Rectal smooth muscle tissue (tissue), 1 donor: ENCODE data around the gene KLHL2.
"Not testable (repeated sequence)": the region's sequence is repeated elsewhere in the genome, so short reads cannot be mapped to it uniquely, and the experiment has no call there.

Source experiments
- H3K27ac ChIP-seq: one replicate; pipeline ENCODE4 v1.7.0; 2013; ENCODE audit warnings: low read depth, low read length, inconsistent platforms
- H3K27me3 ChIP-seq: one replicate; pipeline ENCODE4 v1.7.0; 2013; ENCODE audit warnings: low read length; ENCODE audit not compliant: control insufficient read depth, insufficient read depth
- H3K36me3 ChIP-seq: one replicate; pipeline ENCODE4 v1.7.0; 2013; ENCODE audit warnings: low read length; ENCODE audit not compliant: control insufficient read depth, insufficient read depth
- H3K4me1 ChIP-seq: one replicate; pipeline ENCODE4 v1.7.0; 2013; ENCODE audit warnings: low read length; ENCODE audit not compliant: control insufficient read depth, insufficient read depth
- H3K4me3 ChIP-seq: one replicate; pipeline ENCODE4 v1.7.0; 2013; ENCODE audit warnings: low read length
- H3K9ac ChIP-seq: one replicate; pipeline ENCODE4 v1.7.0; 2013; ENCODE audit warnings: low read length

Gene KLHL2

GRCh38 chr4:165221993-165222650 lies 14.8 kb downstream of the KLHL2 start:
- H3K4me3 ChIP-seq, H3K27ac ChIP-seq, H3K27me3 ChIP-seq, H3K4me1 ChIP-seq, H3K36me3 ChIP-seq, H3K9ac ChIP-seq: not testable (repeated sequence)

- H3K4me3 ChIP-seq = no peak overlapping the region
- H3K9ac ChIP-seq = no peak overlapping the region
- no peaks in the 10 kb centered on the region for H3K4me1 ChIP-seq
- H3K27me3 ChIP-seq = no peaks in the 10 kb centered on the region
- peaks cover 3% of the 10 kb centered on the region for H3K36me3 ChIP-seq
- no peak overlapping the region for H3K27ac ChIP-seq
Measured at GRCh38 chr4:165222651-165222994, 15.3 kb downstream of the KLHL2 start.

DNA sequence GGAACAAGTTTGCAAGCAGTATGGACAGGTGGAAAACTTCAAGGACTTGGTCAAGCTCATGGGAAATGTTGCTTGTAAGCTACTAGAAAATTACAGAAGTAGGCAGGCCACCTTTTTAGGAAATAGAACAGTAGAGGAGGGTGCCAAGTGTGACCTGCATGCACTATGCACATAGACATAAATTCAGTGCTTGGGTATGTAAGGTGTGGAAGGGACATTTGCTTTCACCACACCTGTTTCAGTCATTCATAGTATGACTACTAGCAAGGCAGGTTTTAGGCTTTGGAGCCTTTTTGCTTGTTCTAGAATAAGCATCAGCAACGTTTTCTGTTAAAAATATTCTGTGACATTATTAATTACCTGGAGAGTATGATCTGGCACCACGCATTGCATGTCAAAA lies 20.0 kb downstream of the KLHL2 start:
- not testable (repeated sequence) for H3K4me3 ChIP-seq, H3K9ac ChIP-seq, H3K4me1 ChIP-seq, H3K27ac ChIP-seq, H3K27me3 ChIP-seq, H3K36me3 ChIP-seq

GRCh38 chr4:165229490-165230200 lies 22.3 kb downstream of the KLHL2 start:
- not testable (repeated sequence) for H3K27me3 ChIP-seq, H3K36me3 ChIP-seq, H3K4me3 ChIP-seq, H3K9ac ChIP-seq, H3K4me1 ChIP-seq, H3K27ac ChIP-seq

DNA sequence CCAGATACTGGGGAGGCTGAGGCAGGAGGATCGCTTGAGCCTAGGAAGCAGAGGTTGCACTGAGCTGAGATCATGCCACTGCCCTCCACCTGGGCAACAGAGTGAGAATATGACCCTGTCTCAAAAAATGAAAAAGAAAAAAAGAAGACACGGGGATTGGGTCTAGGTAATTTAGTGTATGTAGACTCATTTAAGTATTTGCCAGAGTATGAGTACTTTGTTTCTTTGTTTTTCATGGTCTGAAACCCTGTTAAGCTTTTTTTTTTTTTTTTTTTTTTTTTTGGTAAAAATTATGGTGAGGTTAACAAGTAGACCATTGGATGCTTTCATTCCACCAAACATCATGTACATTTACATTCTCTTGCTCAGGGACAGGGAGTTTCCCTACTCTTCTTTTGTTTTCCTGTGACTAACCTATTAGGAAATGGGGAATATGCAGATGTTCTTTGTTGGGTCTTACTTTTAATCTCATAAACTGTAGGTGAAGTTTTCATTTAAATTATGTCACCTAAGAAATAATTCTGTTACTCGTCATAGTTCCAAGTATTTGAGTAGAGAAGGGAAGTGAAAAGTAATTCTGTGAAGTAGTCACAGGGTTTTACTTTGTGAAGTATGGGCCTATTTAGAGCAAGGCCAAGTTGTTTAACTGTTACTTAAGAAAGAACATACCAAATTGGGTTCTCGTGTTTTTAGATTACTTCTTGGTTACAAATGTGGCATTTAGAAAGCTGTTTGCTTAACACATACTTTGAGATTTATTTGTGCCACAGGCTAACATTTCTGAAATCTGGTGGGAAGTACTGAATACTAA lies 25.5 kb downstream of the KLHL2 start:
- H3K36me3 ChIP-seq, H3K27ac ChIP-seq, H3K4me3 ChIP-seq, H3K9ac ChIP-seq, H3K4me1 ChIP-seq, H3K27me3 ChIP-seq: not testable (repeated sequence)

GRCh38 chr4:165234766-165235165 lies 27.4 kb downstream of the KLHL2 start:
- Histone ChIP-seq H3K27me3 (no peaks in the 10 kb centered on the region), H3K9ac (no peak overlapping the region), H3K36me3 (no peaks in the 10 kb centered on the region), H3K4me1 (no peaks in the 10 kb centered on the region), H3K27ac (no peak overlapping the region), H3K4me3 (no peak overlapping the region)

DNA sequence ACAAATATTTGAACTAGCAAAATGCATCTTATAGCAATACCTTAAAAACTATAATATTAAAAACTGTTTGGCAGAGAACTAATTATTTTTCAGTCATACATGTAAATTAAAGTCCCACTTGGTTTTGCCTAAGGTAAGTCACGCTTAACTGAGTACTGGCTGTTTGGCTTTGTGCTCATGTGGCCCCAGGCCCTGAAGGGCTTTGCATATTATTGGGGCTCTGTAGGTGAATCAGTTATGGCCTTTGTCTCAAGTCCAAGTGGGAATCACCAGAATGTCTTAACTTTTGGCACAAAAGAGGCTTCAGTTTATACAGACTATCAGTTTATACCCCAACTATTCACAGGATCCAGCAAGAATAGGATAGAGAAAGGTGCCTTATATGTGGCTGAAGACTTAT lies 29.5 kb downstream of the KLHL2 start:
- not testable (repeated sequence) for H3K4me3 ChIP-seq, H3K9ac ChIP-seq, H3K4me1 ChIP-seq, H3K36me3 ChIP-seq, H3K27me3 ChIP-seq, H3K27ac ChIP-seq

DNA sequence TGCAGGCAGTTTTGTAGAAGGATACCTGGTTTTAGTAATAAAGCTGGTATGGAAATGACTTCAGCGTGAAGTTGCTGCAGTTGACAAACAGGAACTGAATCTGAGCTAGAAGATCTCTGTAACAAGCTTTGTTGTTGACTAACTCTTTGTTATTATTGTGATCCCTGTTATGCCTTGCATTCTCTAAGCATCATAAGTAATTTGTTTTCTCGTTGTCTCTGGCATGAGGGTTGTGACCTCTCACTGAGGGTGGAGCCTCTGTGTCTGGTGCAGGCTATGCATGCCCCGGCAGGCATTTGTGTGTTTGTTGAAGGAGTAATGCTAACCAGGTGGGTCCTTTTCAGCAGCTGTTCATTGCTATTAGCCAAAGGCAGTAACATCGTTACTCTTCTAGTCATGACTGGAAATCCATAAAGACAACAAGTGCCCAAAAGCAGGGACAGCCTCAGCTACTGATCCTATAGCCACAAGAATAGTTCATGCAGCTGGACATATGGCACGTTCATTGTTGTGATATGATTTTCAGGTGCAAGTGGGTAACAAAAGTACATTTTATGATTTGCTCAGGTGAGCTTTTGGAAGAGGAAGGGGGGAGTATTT lies 30.8 kb downstream of the KLHL2 start:
- not testable (repeated sequence) for H3K27ac ChIP-seq, H3K4me3 ChIP-seq, H3K4me1 ChIP-seq, H3K27me3 ChIP-seq, H3K9ac ChIP-seq, H3K36me3 ChIP-seq

- H3K9ac ChIP-seq, H3K36me3 ChIP-seq, H3K4me1 ChIP-seq, H3K4me3 ChIP-seq, H3K27me3 ChIP-seq, H3K27ac ChIP-seq: not testable (repeated sequence)
Measured at GRCh38 chr4:165240761-165241160, 33.4 kb downstream of the KLHL2 start.

DNA sequence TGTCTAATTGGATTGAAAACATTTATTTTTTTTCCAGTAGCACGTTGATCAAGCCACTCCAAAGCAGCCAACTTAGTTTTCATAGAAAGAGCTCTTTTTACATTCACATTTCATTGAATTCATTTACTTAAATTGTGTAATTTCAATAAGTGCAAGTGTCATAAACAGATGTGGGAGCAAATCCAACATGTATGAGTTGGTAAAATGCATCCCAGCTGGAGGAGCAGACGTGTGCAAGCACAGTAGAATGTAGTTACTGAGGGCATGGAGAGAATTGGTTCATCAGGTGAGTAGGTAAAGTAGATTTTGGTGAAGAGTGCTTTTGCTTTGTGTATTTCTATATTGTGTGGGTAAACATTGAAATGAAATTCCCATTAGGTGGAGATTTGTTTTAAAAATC lies 36.8 kb downstream of the KLHL2 start:
- not testable (repeated sequence) for H3K27ac ChIP-seq, H3K27me3 ChIP-seq, H3K4me1 ChIP-seq, H3K9ac ChIP-seq, H3K4me3 ChIP-seq, H3K36me3 ChIP-seq

GRCh38 chr4:165244587-165245186 lies 37.3 kb downstream of the KLHL2 start:
- not testable (repeated sequence) for H3K27me3 ChIP-seq, H3K9ac ChIP-seq, H3K27ac ChIP-seq, H3K4me3 ChIP-seq, H3K4me1 ChIP-seq, H3K36me3 ChIP-seq

DNA sequence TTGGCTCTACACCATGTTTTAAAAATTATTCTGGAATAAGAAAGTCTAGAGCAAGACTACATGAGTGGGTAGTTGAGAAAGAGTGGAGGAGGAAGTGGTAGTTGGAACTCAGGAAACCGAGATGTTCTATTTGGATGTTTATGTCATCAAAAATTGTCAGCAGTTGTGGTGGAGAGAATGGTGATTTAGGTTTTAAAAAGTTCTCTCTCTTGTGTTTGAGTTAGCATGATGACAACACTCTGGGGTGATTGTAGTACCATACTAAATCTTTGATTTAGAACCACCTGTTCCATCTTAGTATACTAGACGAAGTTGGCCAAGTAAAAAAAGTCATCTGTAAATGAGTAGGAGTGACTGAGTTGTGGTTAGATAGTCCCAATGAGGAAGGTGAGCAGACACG lies 40.7 kb downstream of the KLHL2 start:
- Histone ChIP-seq H3K9ac (no peak overlapping the region), H3K4me1 (no peaks in the 10 kb centered on the region), H3K4me3 (no peak overlapping the region), H3K27me3 (no peaks in the 10 kb centered on the region), H3K27ac (no peak overlapping the region), H3K36me3 (no peaks in the 10 kb centered on the region)
